SK-N-SH treated with all-trans-retinoic acid at 6 μM for 48 hours (cell line): ENCODE results near the gene C4orf33.

ENCODE experiments used
- ATAC-seq: fragments of 200-7000 bp; cut with Tn5 transposase; 3 replicates; pipeline ENCODE4 v1.9.1; 2020; ENCODE audit warnings: mild to moderate bottlenecking, moderate library complexity
- ARNTL ChIP-seq: fragments of 450-650 bp; formaldehyde crosslinking; IDR thresholded peaks from 2 replicates; pipeline ENCODE4 v1.5.0; 2020; ENCODE audit warnings: low read depth, mild to moderate bottlenecking, moderate library complexity, borderline replicate concordance
- BACH2 ChIP-seq: fragments of 250-450 bp; sonication (Bioruptor Pico); IDR thresholded peaks from 2 replicates; pipeline ENCODE4 v1.9.0; 2021; ENCODE audit warnings: mild to moderate bottlenecking, borderline replicate concordance
- CREB5 ChIP-seq: fragments of 250-450 bp; sonication (Bioruptor Pico); IDR thresholded peaks from 2 replicates; pipeline ENCODE4 v1.5.1; 2020; ENCODE audit warnings: low read depth, mild to moderate bottlenecking, moderate library complexity
- CSDC2 ChIP-seq: fragments of 250-450 bp; sonication (Bioruptor Pico); IDR thresholded peaks from 2 replicates; pipeline ENCODE4 v1.5.0; 2020; ENCODE audit warnings: mild to moderate bottlenecking, moderate library complexity
- CSRNP3 ChIP-seq: fragments of 250-450 bp; sonication (Bioruptor Pico); IDR thresholded peaks from 2 replicates; pipeline ENCODE4 v1.5.1; 2021; ENCODE audit warnings: mild to moderate bottlenecking, moderate library complexity
- ESRRG ChIP-seq: fragments of 250-450 bp; sonication (Bioruptor Pico); IDR thresholded peaks from 2 replicates; pipeline ENCODE4 v1.6.1; 2021; ENCODE audit warnings: mild to moderate bottlenecking
- GLIS3 ChIP-seq: fragments of 250-450 bp; sonication (Bioruptor Pico); IDR thresholded peaks from 2 replicates; pipeline ENCODE4 v1.5.0; 2020; ENCODE audit warnings: mild to moderate bottlenecking, moderate library complexity
- OSR1 ChIP-seq: fragments of 250-450 bp; sonication (Bioruptor Pico); IDR thresholded peaks from 2 replicates; pipeline ENCODE4 v1.8.0; 2022; ENCODE audit warnings: moderate library complexity, mild to moderate bottlenecking, inconsistent platforms
- POU6F1 ChIP-seq: fragments of 250-450 bp; sonication (Bioruptor Pico); IDR thresholded peaks from 2 replicates; pipeline ENCODE4 v1.8.0; 2021; ENCODE audit warnings: low read depth, mild to moderate bottlenecking, moderate library complexity, borderline replicate concordance
- PPARA ChIP-seq: fragments of 250-450 bp; sonication (Bioruptor Pico); IDR thresholded peaks from 2 replicates; pipeline ENCODE4 v1.5.0; 2020; ENCODE audit warnings: mild to moderate bottlenecking, borderline replicate concordance
- RARB ChIP-seq: fragments of 250-450 bp; sonication (Bioruptor Pico); IDR thresholded peaks from 2 replicates; pipeline ENCODE4 v1.8.0; 2021; ENCODE audit warnings: mild to moderate bottlenecking, moderate library complexity
- SNAI2 ChIP-seq: fragments of 250-450 bp; sonication (Bioruptor Pico); IDR thresholded peaks from 2 replicates; pipeline ENCODE4 v1.5.0; 2020; ENCODE audit warnings: mild to moderate bottlenecking, moderate library complexity
- TCF4 ChIP-seq: fragments of 250-450 bp; sonication (Bioruptor Pico); IDR thresholded peaks from 2 replicates; pipeline ENCODE4 v1.8.0; 2021; ENCODE audit warnings: mild to moderate bottlenecking, moderate library complexity, borderline replicate concordance
- TOX ChIP-seq: fragments of 250-450 bp; sonication (Bioruptor Pico); IDR thresholded peaks from 2 replicates; pipeline ENCODE4 v1.8.0; 2021; ENCODE audit warnings: mild to moderate bottlenecking, moderate library complexity, borderline replicate concordance
- ZFP3 ChIP-seq: fragments of 250-450 bp; sonication (Bioruptor Pico); IDR thresholded peaks from 2 replicates; pipeline ENCODE4 v1.5.0; 2020; ENCODE audit warnings: mild to moderate bottlenecking, moderate library complexity
- ZFP30 ChIP-seq: fragments of 450-650 bp; formaldehyde crosslinking; IDR thresholded peaks from 2 replicates; pipeline ENCODE4 v1.5.0; 2022; ENCODE audit warnings: mild to moderate bottlenecking, moderate library complexity
- ZNF565 ChIP-seq: fragments of 450-650 bp; formaldehyde crosslinking; conservative IDR thresholded peaks from 2 replicates; pipeline ENCODE4 v1.5.0; 2020; ENCODE audit warnings: low read depth, mild to moderate bottlenecking, moderate library complexity
- ZNF70 ChIP-seq: fragments of 450-650 bp; formaldehyde crosslinking; IDR thresholded peaks from 2 replicates; pipeline ENCODE4 v1.5.0; 2020; ENCODE audit warnings: mild to moderate bottlenecking, moderate library complexity
- ZNF8 ChIP-seq: fragments of 450-650 bp; formaldehyde crosslinking; IDR thresholded peaks from 2 replicates; pipeline ENCODE4 v1.5.0; 2020; ENCODE audit warnings: mild to moderate bottlenecking, moderate library complexity
- TF ChIP-seq, protein P1 (sequence below): fragments of 250-450 bp; sonication (Bioruptor Pico); IDR thresholded peaks from 2 replicates; pipeline ENCODE4 v1.8.0; 2020; ENCODE audit warnings: mild to moderate bottlenecking, moderate library complexity, borderline replicate concordance
- TF ChIP-seq, protein P2 (sequence below): fragments of 250-450 bp; sonication (Bioruptor Pico); IDR thresholded peaks from 2 replicates; pipeline ENCODE4 v1.5.0; 2020; ENCODE audit warnings: mild to moderate bottlenecking, moderate library complexity

The C4orf33 gene

GRCh38 chr4:129153700-129154099 lies 57.7 kb downstream of the C4orf33 start:
- no peak for TF ChIP-seq ZFP3 (CRISPR knock-in tag)
- TF ChIP-seq, protein P1, sequence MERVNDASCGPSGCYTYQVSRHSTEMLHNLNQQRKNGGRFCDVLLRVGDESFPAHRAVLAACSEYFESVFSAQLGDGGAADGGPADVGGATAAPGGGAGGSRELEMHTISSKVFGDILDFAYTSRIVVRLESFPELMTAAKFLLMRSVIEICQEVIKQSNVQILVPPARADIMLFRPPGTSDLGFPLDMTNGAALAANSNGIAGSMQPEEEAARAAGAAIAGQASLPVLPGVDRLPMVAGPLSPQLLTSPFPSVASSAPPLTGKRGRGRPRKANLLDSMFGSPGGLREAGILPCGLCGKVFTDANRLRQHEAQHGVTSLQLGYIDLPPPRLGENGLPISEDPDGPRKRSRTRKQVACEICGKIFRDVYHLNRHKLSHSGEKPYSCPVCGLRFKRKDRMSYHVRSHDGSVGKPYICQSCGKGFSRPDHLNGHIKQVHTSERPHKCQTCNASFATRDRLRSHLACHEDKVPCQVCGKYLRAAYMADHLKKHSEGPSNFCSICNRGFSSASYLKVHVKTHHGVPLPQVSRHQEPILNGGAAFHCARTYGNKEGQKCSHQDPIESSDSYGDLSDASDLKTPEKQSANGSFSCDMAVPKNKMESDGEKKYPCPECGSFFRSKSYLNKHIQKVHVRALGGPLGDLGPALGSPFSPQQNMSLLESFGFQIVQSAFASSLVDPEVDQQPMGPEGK = no peak
- TF ChIP-seq ZNF70 (CRISPR knock-in tag) = no peak
- no peak for TF ChIP-seq ZNF565 (CRISPR knock-in tag)
- no peak for TF ChIP-seq RARB (CRISPR knock-in tag)
- TF ChIP-seq OSR1 (CRISPR knock-in tag) = no peak
- no peak for TF ChIP-seq POU6F1
- no peak for ATAC-seq

GRCh38 chr4:129162450-129162849 lies 66.5 kb downstream of the C4orf33 start:
- no peak for ATAC-seq
- TF ChIP-seq GLIS3 (CRISPR knock-in tag) = no peak
- no peak for TF ChIP-seq ARNTL (CRISPR knock-in tag)

- no peak for TF ChIP-seq CSDC2 (CRISPR knock-in tag)
- no peak for TF ChIP-seq TCF4 (CRISPR knock-in tag)
- TF ChIP-seq BACH2 (CRISPR knock-in tag) = no peak
- no peak for TF ChIP-seq CREB5
- no peak for TF ChIP-seq CSRNP3 (CRISPR knock-in tag)
- TF ChIP-seq POU6F1 = no peak
- TF ChIP-seq, protein P2, sequence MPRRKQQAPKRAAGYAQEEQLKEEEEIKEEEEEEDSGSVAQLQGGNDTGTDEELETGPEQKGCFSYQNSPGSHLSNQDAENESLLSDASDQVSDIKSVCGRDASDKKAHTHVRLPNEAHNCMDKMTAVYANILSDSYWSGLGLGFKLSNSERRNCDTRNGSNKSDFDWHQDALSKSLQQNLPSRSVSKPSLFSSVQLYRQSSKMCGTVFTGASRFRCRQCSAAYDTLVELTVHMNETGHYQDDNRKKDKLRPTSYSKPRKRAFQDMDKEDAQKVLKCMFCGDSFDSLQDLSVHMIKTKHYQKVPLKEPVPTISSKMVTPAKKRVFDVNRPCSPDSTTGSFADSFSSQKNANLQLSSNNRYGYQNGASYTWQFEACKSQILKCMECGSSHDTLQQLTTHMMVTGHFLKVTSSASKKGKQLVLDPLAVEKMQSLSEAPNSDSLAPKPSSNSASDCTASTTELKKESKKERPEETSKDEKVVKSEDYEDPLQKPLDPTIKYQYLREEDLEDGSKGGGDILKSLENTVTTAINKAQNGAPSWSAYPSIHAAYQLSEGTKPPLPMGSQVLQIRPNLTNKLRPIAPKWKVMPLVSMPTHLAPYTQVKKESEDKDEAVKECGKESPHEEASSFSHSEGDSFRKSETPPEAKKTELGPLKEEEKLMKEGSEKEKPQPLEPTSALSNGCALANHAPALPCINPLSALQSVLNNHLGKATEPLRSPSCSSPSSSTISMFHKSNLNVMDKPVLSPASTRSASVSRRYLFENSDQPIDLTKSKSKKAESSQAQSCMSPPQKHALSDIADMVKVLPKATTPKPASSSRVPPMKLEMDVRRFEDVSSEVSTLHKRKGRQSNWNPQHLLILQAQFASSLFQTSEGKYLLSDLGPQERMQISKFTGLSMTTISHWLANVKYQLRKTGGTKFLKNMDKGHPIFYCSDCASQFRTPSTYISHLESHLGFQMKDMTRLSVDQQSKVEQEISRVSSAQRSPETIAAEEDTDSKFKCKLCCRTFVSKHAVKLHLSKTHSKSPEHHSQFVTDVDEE (CRISPR knock-in tag) = no peak
- no peak for TF ChIP-seq GLIS3 (CRISPR knock-in tag)
- TF ChIP-seq PPARA (CRISPR knock-in tag) = no peak
- no peak for TF ChIP-seq TOX
- TF ChIP-seq ZNF8 (CRISPR knock-in tag) = no peak
- no peak for TF ChIP-seq SNAI2
- TF ChIP-seq, protein P1 = no peak
- no peak for TF ChIP-seq ESRRG (CRISPR knock-in tag)
- TF ChIP-seq ARNTL (CRISPR knock-in tag) = no peak
- TF ChIP-seq ZFP30 (CRISPR knock-in tag) = no peak
- no peak for TF ChIP-seq ZNF70 (CRISPR knock-in tag)
- ATAC-seq = no peak
Measured at GRCh38 chr4:129163427-129163826, 67.5 kb downstream of the C4orf33 start.
